ENCODE data around the gene KIAA1549. TPM values are rescaled to one million over a fixed set of nuclear protein-coding genes. Genes with fewer than 3 reads are reported as not detected.

Gene KIAA1549
- total RNA-seq, 1 experiment from 2014 or later: 26.6 TPM

DNA sequence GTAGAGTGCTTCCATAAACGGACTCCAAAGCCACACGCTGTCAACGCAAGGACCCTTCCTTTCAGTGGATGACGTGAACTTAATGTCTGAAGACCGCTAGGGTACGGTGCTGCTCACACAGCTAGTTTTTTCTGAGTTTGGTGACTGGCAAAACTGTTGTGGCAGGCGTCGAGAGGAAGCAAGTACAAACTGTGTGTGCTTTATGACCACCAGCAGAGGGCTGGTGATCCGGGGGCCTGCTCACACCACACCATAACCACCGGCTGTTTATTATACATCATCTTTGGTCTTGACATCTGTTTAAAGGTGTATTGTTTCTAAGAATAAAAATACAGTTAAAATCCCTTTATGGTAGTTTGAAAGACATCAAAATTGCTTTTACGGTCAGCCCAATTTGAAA lies 146.1 kb downstream of the KIAA1549 start:
- no peaks in the 10 kb centered on the region for H3K4me1 ChIP-seq (replicated peaks; ENCODE audit: insufficient read depth)
- H3K4me2 ChIP-seq: no peak overlapping the region
- no peaks in the 10 kb centered on the region for H3K79me2 ChIP-seq (ENCODE audit: low read depth)
- no TSS peak for BruUV-seq (replicated peaks)
- no peak for DNase-seq
- no peaks in the 10 kb centered on the region for H4K20me1 ChIP-seq (ENCODE audit: insufficient read depth)
- H3K9me3 ChIP-seq (ENCODE audit: insufficient read depth, low read depth): no peaks in the 10 kb centered on the region
- H3K27me3 ChIP-seq (ENCODE audit: insufficient read depth, low read depth): no peaks in the 10 kb centered on the region
- no peak for TF ChIP-seq EZH2 (IDR thresholded peaks at IDR 0.05; ENCODE audit: low read depth)
- TF ChIP-seq, protein P1, sequence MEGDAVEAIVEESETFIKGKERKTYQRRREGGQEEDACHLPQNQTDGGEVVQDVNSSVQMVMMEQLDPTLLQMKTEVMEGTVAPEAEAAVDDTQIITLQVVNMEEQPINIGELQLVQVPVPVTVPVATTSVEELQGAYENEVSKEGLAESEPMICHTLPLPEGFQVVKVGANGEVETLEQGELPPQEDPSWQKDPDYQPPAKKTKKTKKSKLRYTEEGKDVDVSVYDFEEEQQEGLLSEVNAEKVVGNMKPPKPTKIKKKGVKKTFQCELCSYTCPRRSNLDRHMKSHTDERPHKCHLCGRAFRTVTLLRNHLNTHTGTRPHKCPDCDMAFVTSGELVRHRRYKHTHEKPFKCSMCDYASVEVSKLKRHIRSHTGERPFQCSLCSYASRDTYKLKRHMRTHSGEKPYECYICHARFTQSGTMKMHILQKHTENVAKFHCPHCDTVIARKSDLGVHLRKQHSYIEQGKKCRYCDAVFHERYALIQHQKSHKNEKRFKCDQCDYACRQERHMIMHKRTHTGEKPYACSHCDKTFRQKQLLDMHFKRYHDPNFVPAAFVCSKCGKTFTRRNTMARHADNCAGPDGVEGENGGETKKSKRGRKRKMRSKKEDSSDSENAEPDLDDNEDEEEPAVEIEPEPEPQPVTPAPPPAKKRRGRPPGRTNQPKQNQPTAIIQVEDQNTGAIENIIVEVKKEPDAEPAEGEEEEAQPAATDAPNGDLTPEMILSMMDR (conservative IDR thresholded peaks at IDR 0.05): no peak
- no peaks in the 10 kb centered on the region for H3F3A ChIP-seq (ENCODE audit: insufficient read depth, low read depth)
- H3K36me3 ChIP-seq (ENCODE audit: low read depth): peaks cover 5% of the 10 kb centered on the region; the same call in 1 of the 2 replicates
- H3K4me3 ChIP-seq: no peak overlapping the region
- intact Hi-C loops (cut with micrococcal nuclease; ENCODE audit: unreplicated experiment): no loop called here
- H2AFZ ChIP-seq: no peak overlapping the region
- ChIA-PET POLR2A (ENCODE audit: unreplicated experiment) (no interaction called here), CTCF (no interaction called here)
- no peak overlapping the region for H3K27ac ChIP-seq
- H3K9me2 ChIP-seq (ENCODE audit: insufficient read depth): no peaks in the 10 kb centered on the region

DNA sequence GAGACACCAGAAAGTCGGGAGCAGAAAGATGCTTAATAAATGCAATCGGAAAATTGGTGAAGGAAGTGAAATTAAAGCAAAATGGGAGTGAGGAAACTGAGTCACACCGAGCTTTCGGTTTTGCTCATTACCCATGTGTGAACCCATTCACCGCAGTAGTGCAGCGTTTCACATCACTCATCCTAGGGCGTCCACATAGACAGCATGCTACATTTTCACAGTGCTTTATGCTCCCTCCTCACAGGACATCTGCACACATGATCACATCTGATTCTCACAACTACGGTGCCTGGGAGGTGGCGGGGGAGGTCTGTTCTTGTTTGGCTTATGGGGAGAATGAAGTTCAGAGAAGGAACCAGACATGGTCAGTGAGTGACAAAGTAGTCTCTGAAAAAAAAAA lies 146.6 kb downstream of the KIAA1549 start:
- Histone ChIP-seq H3K27me3 (ENCODE audit: insufficient read depth, low read depth) (no peaks in the 10 kb centered on the region), H2AFZ (no peak overlapping the region), H3K27ac (no peak overlapping the region), H3K9me3 (ENCODE audit: insufficient read depth, low read depth) (no peaks in the 10 kb centered on the region), H3K4me3 (no peak overlapping the region), H3F3A (ENCODE audit: insufficient read depth, low read depth) (no peaks in the 10 kb centered on the region), H3K36me3 (ENCODE audit: low read depth) (peaks cover 5% of the 10 kb centered on the region; the same call in 1 of the 2 replicates), H3K9me2 (ENCODE audit: insufficient read depth) (no peaks in the 10 kb centered on the region), H3K4me1 (replicated peaks; ENCODE audit: insufficient read depth) (no peaks in the 10 kb centered on the region), H4K20me1 (ENCODE audit: insufficient read depth) (no peaks in the 10 kb centered on the region), H3K4me2 (no peak overlapping the region), H3K79me2 (ENCODE audit: low read depth) (no peaks in the 10 kb centered on the region)
- no peak for DNase-seq
- intact Hi-C loops (cut with micrococcal nuclease; ENCODE audit: unreplicated experiment): no loop called here
- BruUV-seq (replicated peaks): no TSS peak
- POLR2A ChIA-PET (ENCODE audit: unreplicated experiment): no interaction called here
- no peak for TF ChIP-seq EZH2 (IDR thresholded peaks at IDR 0.05; ENCODE audit: low read depth)
- TF ChIP-seq, protein P1 (conservative IDR thresholded peaks at IDR 0.05): no peak
- CTCF ChIA-PET: no interaction called here

DNA sequence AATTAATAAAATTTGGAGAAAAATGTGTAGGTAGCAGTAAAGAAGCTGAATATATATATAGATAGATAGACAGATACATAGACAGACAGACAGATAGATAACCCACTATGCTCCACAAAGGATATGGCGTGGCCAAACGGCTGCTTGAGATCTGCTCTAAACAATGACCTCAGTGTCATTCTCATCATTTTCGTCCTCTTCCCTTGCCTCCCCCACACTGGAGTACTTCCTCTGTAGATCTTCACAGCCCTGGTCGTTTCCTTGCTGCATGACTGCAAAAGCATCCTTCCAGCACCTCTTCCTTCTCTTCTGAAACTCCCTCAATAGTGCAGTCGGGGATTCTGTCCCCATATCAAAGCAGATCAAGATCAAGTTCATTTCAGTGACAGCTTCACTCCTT lies 147.6 kb downstream of the KIAA1549 start:
- Histone ChIP-seq H3K9me2 (ENCODE audit: insufficient read depth) (no peaks in the 10 kb centered on the region), H3K27ac (no peak overlapping the region), H3K79me2 (ENCODE audit: low read depth) (no peaks in the 10 kb centered on the region), H3K4me3 (no peak overlapping the region), H3K9me3 (ENCODE audit: insufficient read depth, low read depth) (no peaks in the 10 kb centered on the region), H2AFZ (no peak overlapping the region), H3K4me1 (replicated peaks; ENCODE audit: insufficient read depth) (no peaks in the 10 kb centered on the region), H3F3A (ENCODE audit: insufficient read depth, low read depth) (no peaks in the 10 kb centered on the region), H3K4me2 (no peak overlapping the region), H3K27me3 (ENCODE audit: insufficient read depth, low read depth) (no peaks in the 10 kb centered on the region), H3K36me3 (ENCODE audit: low read depth) (peaks cover 2% of the 10 kb centered on the region; the same call in 1 of the 2 replicates), H4K20me1 (ENCODE audit: insufficient read depth) (no peaks in the 10 kb centered on the region)
- intact Hi-C loops (cut with micrococcal nuclease; ENCODE audit: unreplicated experiment): no loop called here
- BruUV-seq (replicated peaks): no TSS peak
- ChIA-PET CTCF (no interaction called here), POLR2A (ENCODE audit: unreplicated experiment) (no interaction called here)
- no peak for DNase-seq
- TF ChIP-seq, protein P1 (conservative IDR thresholded peaks at IDR 0.05): no peak
- no peak for TF ChIP-seq EZH2 (IDR thresholded peaks at IDR 0.05; ENCODE audit: low read depth)
